ENCODE measurements around the gene MED26. TPM values are rescaled to one million over a fixed set of nuclear protein-coding genes. Genes with fewer than 3 reads are reported as not detected.
A peak's percentile ranks its signal among the peaks of the same experiment; 100 is the strongest.
"Not testable (repeated sequence)": the region's sequence is repeated elsewhere in the genome, so short reads cannot be mapped to it uniquely, and the experiment has no call there.

Gene MED26
- 1 to 10 TPM; 5.6 to 10.0 (median 7.5) TPM for total RNA-seq

- peak; percentile 18 for TF ChIP-seq POLR2A (IDR thresholded peaks at IDR 0.05)
- peak; percentile 55 to 72 (median 72) for TF ChIP-seq POLR2AphosphoS5 (IDR thresholded peaks at IDR 0.05)
- TF ChIP-seq CTCF (IDR thresholded peaks at IDR 0.05) = no peak
- intact Hi-C loops (cut with DNase I; ENCODE audit: low total_unique reads) = loop anchor here (5.0 kb wide), 3 partner anchors 91 to 919 kb away; partner anchors contain the start of gene BABAM1
- peaks cover 0 to 21% of the 10 kb centered on the region in 2 donors for H3K4me1 ChIP-seq
- no peaks in the 10 kb centered on the region for H3K36me3 ChIP-seq
- no peaks in the 10 kb centered on the region for H3K27me3 ChIP-seq
- H3K27ac ChIP-seq = peak within 1 kb of the TSS; percentile 95 to 96
- peak within 1 kb of the TSS; percentile 98 to 99 (median 99) for H3K4me3 ChIP-seq
- peak; percentile 92 to 94 for DNase-seq (ENCODE audit: low spot score in 2 of 2)
- no peaks in the 10 kb centered on the region for H3K9me3 ChIP-seq
These were observed at the start of gene MED26 for GRCh38 chr19:16628183-16628983. Gene MED26, minus strand, starts transcription at chr19:16628204. Its CDS starts 261 bp downstream, at chr19:16627943.

- TF ChIP-seq CTCF (IDR thresholded peaks at IDR 0.05) = no peak
- no peak for TF ChIP-seq POLR2AphosphoS5 (IDR thresholded peaks at IDR 0.05)
- no peak for TF ChIP-seq POLR2A (IDR thresholded peaks at IDR 0.05)
- H3K36me3 ChIP-seq = no peaks in the 10 kb centered on the region
- DNase-seq (ENCODE audit: low spot score in 2 of 2) = no peak
- H3K4me1 ChIP-seq = no peaks in the 10 kb centered on the region
- no peak overlapping the region for H3K4me3 ChIP-seq
- no peaks in the 10 kb centered on the region for H3K27me3 ChIP-seq
- no peak overlapping the region for H3K27ac ChIP-seq
- intact Hi-C loops (cut with DNase I; ENCODE audit: low total_unique reads) = no loop called here
- H3K9me3 ChIP-seq = peaks cover 3 to 12% of the 10 kb centered on the region in 2 donors
These were observed 49.1 kb upstream of the MED26 start for GRCh38 chr19:16677055-16677454.

- TF ChIP-seq CTCF (IDR thresholded peaks at IDR 0.05) (no peak), POLR2A (IDR thresholded peaks at IDR 0.05) (no peak), POLR2AphosphoS5 (IDR thresholded peaks at IDR 0.05) (no peak)
- Histone ChIP-seq H3K36me3 (no peaks in the 10 kb centered on the region), H3K27ac (no peak overlapping the region), H3K4me1 (no peaks in the 10 kb centered on the region), H3K27me3 (no peaks in the 10 kb centered on the region), H3K9me3 (peaks cover 3 to 7% of the 10 kb centered on the region in 2 donors), H3K4me3 (no peak overlapping the region)
- intact Hi-C loops (cut with DNase I; ENCODE audit: low total_unique reads) = no loop called here
- no peak for DNase-seq (ENCODE audit: low spot score in 2 of 2)
These were observed 48.2 kb upstream of the MED26 start for GRCh38 chr19:16676101-16676798.

GRCh38 chr19:16673839-16674238 lies 45.8 kb upstream of the MED26 start:
- DNase-seq (ENCODE audit: low spot score in 2 of 2); H3K27me3 ChIP-seq; H3K4me1 ChIP-seq; H3K9me3 ChIP-seq; H3K4me3 ChIP-seq; intact Hi-C loops (cut with DNase I; ENCODE audit: low total_unique reads); H3K27ac ChIP-seq; H3K36me3 ChIP-seq: not testable (repeated sequence)

- TF ChIP-seq POLR2A (IDR thresholded peaks at IDR 0.05) = no peak
- TF ChIP-seq POLR2AphosphoS5 (IDR thresholded peaks at IDR 0.05) = no peak
- no peak for TF ChIP-seq CTCF (IDR thresholded peaks at IDR 0.05)
- Histone ChIP-seq H3K27ac (no peak overlapping the region), H3K4me3 (no peak overlapping the region), H3K4me1 (no peaks in the 10 kb centered on the region), H3K27me3 (no peaks in the 10 kb centered on the region), H3K9me3 (no peaks in the 10 kb centered on the region), H3K36me3 (no peaks in the 10 kb centered on the region)
- intact Hi-C loops (cut with DNase I; ENCODE audit: low total_unique reads) = no loop called here
- no peak for DNase-seq (ENCODE audit: low spot score in 2 of 2)
These were observed 45.2 kb upstream of the MED26 start for GRCh38 chr19:16673231-16673630.
